ENCODE data around the gene HAUS1. TPM values are rescaled to one million over a fixed set of nuclear protein-coding genes. Genes with fewer than 3 reads are reported as not detected.
A peak's percentile ranks its signal among the peaks of the same experiment; 100 is the strongest.

Gene HAUS1
- total RNA-seq, 4 donors from 2014 or later: 16.2 to 36.0 (median 33.6) TPM

DNA sequence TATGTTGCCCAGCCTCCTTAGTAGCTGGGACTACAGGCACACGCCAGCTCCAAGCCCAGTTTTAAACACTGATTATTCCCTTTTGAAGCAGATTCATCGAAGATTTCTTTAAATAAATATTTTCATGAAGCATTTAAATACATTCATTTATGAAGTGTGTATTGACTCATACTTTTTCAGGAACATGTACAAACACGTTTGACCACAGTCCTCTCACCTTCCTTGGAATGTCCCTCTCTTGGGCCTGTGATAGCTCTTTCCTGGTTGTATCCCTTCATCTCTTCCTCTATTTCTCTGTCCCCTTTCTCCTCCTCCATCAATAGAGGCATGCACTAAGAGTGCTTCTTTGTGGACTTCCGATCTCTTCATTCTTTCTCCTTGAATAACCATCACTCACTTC, 34.7 kb upstream of the HAUS1 start:
- Histone ChIP-seq H3K36me3 (no peaks in the 10 kb centered on the region), H3K9me3 (no peaks in the 10 kb centered on the region), H3K27me3 (no peaks in the 10 kb centered on the region), H3K4me3 (no peak overlapping the region), H3K27ac (no peak overlapping the region), H3K4me1 (peaks cover 0 to 38% (median 9%) of the 10 kb centered on the region in 3 donors)
- TF ChIP-seq, protein P1, sequence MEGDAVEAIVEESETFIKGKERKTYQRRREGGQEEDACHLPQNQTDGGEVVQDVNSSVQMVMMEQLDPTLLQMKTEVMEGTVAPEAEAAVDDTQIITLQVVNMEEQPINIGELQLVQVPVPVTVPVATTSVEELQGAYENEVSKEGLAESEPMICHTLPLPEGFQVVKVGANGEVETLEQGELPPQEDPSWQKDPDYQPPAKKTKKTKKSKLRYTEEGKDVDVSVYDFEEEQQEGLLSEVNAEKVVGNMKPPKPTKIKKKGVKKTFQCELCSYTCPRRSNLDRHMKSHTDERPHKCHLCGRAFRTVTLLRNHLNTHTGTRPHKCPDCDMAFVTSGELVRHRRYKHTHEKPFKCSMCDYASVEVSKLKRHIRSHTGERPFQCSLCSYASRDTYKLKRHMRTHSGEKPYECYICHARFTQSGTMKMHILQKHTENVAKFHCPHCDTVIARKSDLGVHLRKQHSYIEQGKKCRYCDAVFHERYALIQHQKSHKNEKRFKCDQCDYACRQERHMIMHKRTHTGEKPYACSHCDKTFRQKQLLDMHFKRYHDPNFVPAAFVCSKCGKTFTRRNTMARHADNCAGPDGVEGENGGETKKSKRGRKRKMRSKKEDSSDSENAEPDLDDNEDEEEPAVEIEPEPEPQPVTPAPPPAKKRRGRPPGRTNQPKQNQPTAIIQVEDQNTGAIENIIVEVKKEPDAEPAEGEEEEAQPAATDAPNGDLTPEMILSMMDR (IDR thresholded peaks at IDR 0.05): no peak
- TF ChIP-seq POLR2AphosphoS5 (IDR thresholded peaks at IDR 0.05): no peak
- TF ChIP-seq EP300 (IDR thresholded peaks at IDR 0.05): no peak
- no peak for TF ChIP-seq POLR2A (IDR thresholded peaks at IDR 0.05)
- WGBS, 2 donors (ENCODE audit: low coverage in 1 of 2): 72 to 74% methylated on average over 4 of the region's 4 CpGs
- ATAC-seq: no peak

DNA sequence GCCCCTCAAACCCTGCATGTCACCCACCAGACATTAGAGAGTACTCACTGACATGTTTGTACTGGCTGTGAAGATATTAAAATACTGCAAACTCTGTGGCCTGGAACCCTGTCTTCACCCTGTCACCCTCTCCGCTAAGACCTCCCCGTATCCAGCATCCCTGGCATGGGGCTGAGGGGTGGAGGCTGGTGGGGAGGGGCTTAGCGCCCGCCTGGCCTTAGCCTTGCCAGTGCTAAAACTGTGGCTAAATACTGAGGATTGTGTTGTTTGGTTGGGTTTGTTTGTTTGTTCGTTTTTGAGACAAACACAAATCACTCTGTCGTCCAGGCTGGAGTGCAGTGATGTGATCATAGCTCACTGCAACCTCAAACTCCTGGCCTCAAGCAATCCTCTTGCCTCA, 34.0 kb upstream of the HAUS1 start:
- H3K27me3 ChIP-seq: no peaks in the 10 kb centered on the region
- ATAC-seq: no peak
- H3K27ac ChIP-seq: no peak overlapping the region
- no peaks in the 10 kb centered on the region for H3K36me3 ChIP-seq
- TF ChIP-seq POLR2A (IDR thresholded peaks at IDR 0.05) (no peak), EP300 (IDR thresholded peaks at IDR 0.05) (no peak), POLR2AphosphoS5 (IDR thresholded peaks at IDR 0.05) (no peak)
- TF ChIP-seq, protein P1 (IDR thresholded peaks at IDR 0.05): no peak
- 76% methylated on average over 2 to 4 of the region's 6 CpGs for WGBS, 2 donors (ENCODE audit: low coverage in 1 of 2)
- no peak overlapping the region for H3K4me3 ChIP-seq
- H3K4me1 ChIP-seq: peaks cover 0 to 38% (median 9%) of the 10 kb centered on the region in 3 donors
- no peaks in the 10 kb centered on the region for H3K9me3 ChIP-seq

DNA sequence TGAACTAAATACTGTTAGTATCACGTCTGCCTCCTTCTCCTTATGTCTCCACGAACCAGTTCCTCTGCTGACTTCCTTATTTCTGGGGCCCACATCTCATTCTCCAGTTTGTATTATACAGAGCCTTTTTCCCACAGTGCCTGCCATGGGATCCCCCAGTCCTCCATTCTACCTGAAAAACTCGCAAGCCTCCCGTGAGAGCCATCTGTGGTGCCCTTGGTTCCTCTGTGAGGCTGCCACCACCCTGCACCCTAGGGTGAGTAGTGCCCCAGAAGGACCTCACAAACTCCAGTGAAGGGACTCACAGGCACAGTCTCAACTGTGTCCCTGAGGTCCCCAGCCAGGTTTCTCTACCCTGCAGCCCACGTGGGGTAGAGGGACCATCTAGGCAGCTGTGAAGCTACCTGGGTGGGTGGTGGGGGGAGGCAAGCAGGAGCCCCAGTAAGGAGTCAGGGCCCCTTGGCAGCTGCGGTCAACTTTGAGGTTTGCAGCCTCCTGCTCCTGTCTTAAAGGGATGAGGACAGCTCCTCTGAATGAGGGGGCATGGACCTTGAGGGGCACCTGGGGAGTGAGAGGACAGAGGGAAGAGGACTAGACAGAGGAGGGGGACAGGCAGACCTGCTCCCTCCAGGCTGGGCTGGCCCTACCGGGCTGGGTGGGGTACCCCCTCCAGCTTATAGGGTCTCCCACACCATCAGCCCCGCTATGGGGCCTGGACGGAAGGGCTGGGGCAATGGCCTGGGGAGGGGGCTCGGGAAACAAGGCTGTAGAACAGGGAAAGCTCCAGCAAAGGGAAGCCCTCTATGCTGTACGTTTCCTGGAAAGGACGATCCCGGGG, 33.2 kb upstream of the HAUS1 start:
- H3K27me3 ChIP-seq: no peaks in the 10 kb centered on the region
- H3K4me1 ChIP-seq: peaks cover 0 to 38% (median 9%) of the 10 kb centered on the region in 3 donors
- H3K36me3 ChIP-seq: no peaks in the 10 kb centered on the region
- peak overlapping the region in 1 of 4 donors; percentile 75 for H3K27ac ChIP-seq
- ATAC-seq: peak; percentile 22
- H3K9me3 ChIP-seq: no peaks in the 10 kb centered on the region
- WGBS, 2 donors (ENCODE audit: low coverage in 1 of 2): 53 to 61% methylated on average over 2 to 7 of the region's 13 CpGs
- peak overlapping the region; percentile 42 to 88 for H3K4me3 ChIP-seq
- no peak for TF ChIP-seq POLR2A (IDR thresholded peaks at IDR 0.05)
- TF ChIP-seq, protein P1 (IDR thresholded peaks at IDR 0.05): no peak
- no peak for TF ChIP-seq POLR2AphosphoS5 (IDR thresholded peaks at IDR 0.05)
- TF ChIP-seq EP300 (IDR thresholded peaks at IDR 0.05): no peak

DNA sequence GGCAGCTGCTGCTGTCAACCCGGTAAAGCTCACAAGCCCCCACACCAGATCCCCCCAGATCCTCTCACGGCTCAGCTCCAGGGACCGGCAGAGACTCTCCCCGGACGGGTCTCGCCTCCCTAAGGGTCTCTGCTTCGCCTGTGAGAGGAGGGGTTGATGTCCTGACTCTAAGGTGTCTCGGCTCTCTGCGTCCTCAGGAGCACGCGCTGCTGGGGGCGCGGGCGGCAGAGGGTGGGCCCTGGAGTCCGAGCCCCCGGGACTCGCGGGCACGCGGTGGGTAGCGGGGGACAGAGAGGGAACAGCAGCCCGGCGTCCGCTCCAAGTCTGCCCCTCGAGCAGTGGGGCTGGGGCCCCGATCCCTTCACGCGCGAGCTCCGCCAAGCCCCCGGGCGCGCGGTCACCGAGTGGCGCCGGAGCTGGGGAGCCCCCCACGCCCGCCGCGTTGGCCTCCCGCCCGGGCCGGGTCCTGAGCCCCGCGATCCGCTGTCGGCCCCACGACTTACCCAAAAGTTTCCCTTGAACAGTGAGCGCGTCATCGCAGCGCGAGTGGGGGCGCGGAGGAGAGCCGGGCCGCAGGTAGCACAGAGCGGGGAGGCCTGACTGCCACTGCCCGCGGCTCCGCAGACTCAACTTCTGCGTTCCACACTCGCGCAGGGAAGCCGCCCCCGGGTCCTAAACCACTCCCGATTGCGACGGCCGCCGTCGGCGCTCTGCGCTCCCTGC, 32.4 kb upstream of the HAUS1 start, which contains the start of gene PSTPIP2:
TSS of gene PSTPIP2 (minus strand) at position 608 of the 723 bp plus-strand sequence. CDS start at position 536, 72 bp downstream.
- peak; percentile 82 for ATAC-seq
- H3K4me1 ChIP-seq: peaks cover 0 to 38% (median 9%) of the 10 kb centered on the region in 3 donors
- H3K9me3 ChIP-seq: no peaks in the 10 kb centered on the region
- TF ChIP-seq, protein P1 (IDR thresholded peaks at IDR 0.05): no peak
- TF ChIP-seq POLR2A (IDR thresholded peaks at IDR 0.05): peak in 1 of 2 donors; percentile 25
- peak; percentile 22 for TF ChIP-seq POLR2AphosphoS5 (IDR thresholded peaks at IDR 0.05)
- no peak for TF ChIP-seq EP300 (IDR thresholded peaks at IDR 0.05)
- no peaks in the 10 kb centered on the region for H3K36me3 ChIP-seq
- H3K4me3 ChIP-seq: peak within 1 kb of the TSS; percentile 42 to 88
- peak within 1 kb of the TSS in 2 of 4 donors; percentile 38 to 75 for H3K27ac ChIP-seq
- 0% methylated on average over 1 of the region's 75 CpGs; no CpG with 5 or more reads in 1 of the 2 donors for WGBS, 2 donors (ENCODE audit: low coverage in 1 of 2)
- no peaks in the 10 kb centered on the region for H3K27me3 ChIP-seq

Measured in gastroesophageal sphincter (tissue), 4 donors.